Stomach (tissue), 4 donors: ENCODE data around the gene ZNF81.

ENCODE experiments used
- CTCF ChIP-seq, 7 experiments: fragments of 450-650 bp in 4 of 7; fragments of 200-600 bp in 3 of 7; sonication (generic) in 3 of 7; IDR thresholded peaks; one replicate each; pipeline ENCODE4 v1.5.1; 2016 to 2019; ENCODE audit warnings: antibody characterized with exemption in 7 of 7, control low read depth in 2 of 7, mild to moderate bottlenecking in 1 of 7
- POLR2A ChIP-seq, 4 donors: fragments of 450-650 bp; IDR thresholded peaks; one replicate each; pipeline ENCODE4 v1.6.1; 2016; ENCODE audit warnings: antibody characterized with exemption in 4 of 4, control low read depth in 2 of 4, mild to moderate bottlenecking in 1 of 4, moderate library complexity in 1 of 4
- POLR2AphosphoS5 ChIP-seq, 3 donors: sonication (generic); formaldehyde crosslinking; IDR thresholded peaks; one replicate each; pipeline ENCODE4 v1.6.1; 2016; ENCODE audit warnings: antibody characterized with exemption in 3 of 3

- TF ChIP-seq CTCF (IDR thresholded peaks at IDR 0.05) (no peak), POLR2A (IDR thresholded peaks at IDR 0.05) (no peak), POLR2AphosphoS5 (IDR thresholded peaks at IDR 0.05) (no peak)
These were observed 3.4 kb downstream of the ZNF81 start for GRCh38 chrX:47840111-47840510.
